Stimulated activated CD4-positive, alpha-beta T cell treated with anti-CD3 and anti-CD28 coated beads, Interleukin-12 subunit alpha, Interleukin-12 subunit beta, amount 100 ng/mL, for 4 hours (primary cell): ENCODE measurements around the gene HRH2.
"Not testable (repeated sequence)": the region's sequence is repeated elsewhere in the genome, so short reads cannot be mapped to it uniquely, and the experiment has no call there.

ENCODE experiments used
- DNase-seq: peaks from one replicate; pipeline ENCODE4 v3.0.0-alpha.2; 2020

The HRH2 gene

GRCh38 chr5:175717837-175718236 lies 60.0 kb downstream of the HRH2 start:
- no peak for DNase-seq

GRCh38 chr5:175718401-175719108 lies 60.7 kb downstream of the HRH2 start:
- DNase-seq, result peak; percentile 74

GRCh38 chr5:175719109-175719432 lies 61.2 kb downstream of the HRH2 start:
- DNase-seq, result not testable (repeated sequence)

GRCh38 chr5:175724314-175725275 lies 66.7 kb downstream of the HRH2 start:
- DNase-seq, result no peak

GRCh38 chr5:175728316-175728715 lies 70.4 kb downstream of the HRH2 start:
- no peak for DNase-seq

GRCh38 chr5:175728885-175729828 lies 71.3 kb downstream of the HRH2 start:
- no peak for DNase-seq

GRCh38 chr5:175729829-175730277 lies 72.0 kb downstream of the HRH2 start:
- DNase-seq, result peak; percentile 93

GRCh38 chr5:175731172-175731571 lies 73.3 kb downstream of the HRH2 start:
- no peak for DNase-seq

GRCh38 chr5:175731756-175732465 lies 74.0 kb downstream of the HRH2 start:
- no peak for DNase-seq

- DNase-seq, result no peak
Measured at GRCh38 chr5:175733017-175733416, 75.1 kb downstream of the HRH2 start.

- DNase-seq, result no peak
Measured at GRCh38 chr5:175734016-175734415, 76.1 kb downstream of the HRH2 start.

- DNase-seq, result no peak
Measured at GRCh38 chr5:175734501-175734900, 76.6 kb downstream of the HRH2 start.

GRCh38 chr5:175735701-175736100 lies 77.8 kb downstream of the HRH2 start:
- no peak for DNase-seq

- no peak for DNase-seq
Measured at GRCh38 chr5:175736652-175737051, 78.8 kb downstream of the HRH2 start.

GRCh38 chr5:175737481-175737880 lies 79.6 kb downstream of the HRH2 start:
- DNase-seq, result no peak

GRCh38 chr5:175738126-175738525 lies 80.3 kb downstream of the HRH2 start:
- DNase-seq, result no peak

GRCh38 chr5:175738602-175739133 lies 80.8 kb downstream of the HRH2 start:
- DNase-seq, result no peak

- no peak for DNase-seq
Measured at GRCh38 chr5:175740014-175740413, 82.1 kb downstream of the HRH2 start.

- no peak for DNase-seq
Measured at GRCh38 chr5:175741556-175741955, 83.7 kb downstream of the HRH2 start.

- no peak for DNase-seq
Measured at GRCh38 chr5:175742290-175742994, 84.6 kb downstream of the HRH2 start.

GRCh38 chr5:175743676-175744210 lies 85.9 kb downstream of the HRH2 start:
- no peak for DNase-seq
